Right lobe of liver (tissue), 4 donors: ENCODE results near the gene PLAC1.

Source experiments
- POLR2A ChIP-seq: fragments of 450-650 bp; IDR thresholded peaks from one replicate; pipeline ENCODE4 v1.6.1; 2017; ENCODE audit warnings: antibody characterized with exemption, mild to moderate bottlenecking
- TF ChIP-seq, protein P1 (sequence below), 4 donors: fragments of 200-600 bp in 3 of 4; fragments of 450-650 bp in 1 of 4; IDR thresholded peaks; one replicate each; pipeline versions ENCODE4 v1.5.1 to v1.8.0; 2016 to 2022; ENCODE audit warnings: antibody characterized with exemption in 4 of 4, mild to moderate bottlenecking in 2 of 4
- donor health status: DM: no; HTN: no; CAD: no.
- donor health status: DM: no; HTN: no; CAD: no.
- donor health status: DM: no; HTN: yes; CAD: no.

DNA sequence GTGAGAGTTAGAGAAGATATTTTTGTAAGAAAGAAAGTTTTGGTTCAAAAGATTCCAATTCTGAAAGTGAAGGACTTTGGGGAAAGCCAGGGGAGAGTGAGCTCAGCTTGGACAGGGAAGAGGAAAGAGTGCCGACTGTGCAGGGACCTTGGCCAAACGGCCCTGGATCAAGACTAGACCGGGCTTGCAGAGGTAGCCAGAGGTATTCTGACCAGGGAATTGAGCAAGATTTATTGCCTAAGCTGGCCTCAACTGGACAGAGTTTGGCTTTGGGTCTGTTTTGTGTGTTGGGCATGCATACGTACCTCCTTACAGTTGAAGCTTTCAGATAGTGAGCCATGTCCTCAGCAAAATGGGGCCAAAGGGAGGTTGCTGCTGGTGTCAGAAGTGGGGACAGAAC, 11.6 kb downstream of the PLAC1 start:
- TF ChIP-seq, protein P1, sequence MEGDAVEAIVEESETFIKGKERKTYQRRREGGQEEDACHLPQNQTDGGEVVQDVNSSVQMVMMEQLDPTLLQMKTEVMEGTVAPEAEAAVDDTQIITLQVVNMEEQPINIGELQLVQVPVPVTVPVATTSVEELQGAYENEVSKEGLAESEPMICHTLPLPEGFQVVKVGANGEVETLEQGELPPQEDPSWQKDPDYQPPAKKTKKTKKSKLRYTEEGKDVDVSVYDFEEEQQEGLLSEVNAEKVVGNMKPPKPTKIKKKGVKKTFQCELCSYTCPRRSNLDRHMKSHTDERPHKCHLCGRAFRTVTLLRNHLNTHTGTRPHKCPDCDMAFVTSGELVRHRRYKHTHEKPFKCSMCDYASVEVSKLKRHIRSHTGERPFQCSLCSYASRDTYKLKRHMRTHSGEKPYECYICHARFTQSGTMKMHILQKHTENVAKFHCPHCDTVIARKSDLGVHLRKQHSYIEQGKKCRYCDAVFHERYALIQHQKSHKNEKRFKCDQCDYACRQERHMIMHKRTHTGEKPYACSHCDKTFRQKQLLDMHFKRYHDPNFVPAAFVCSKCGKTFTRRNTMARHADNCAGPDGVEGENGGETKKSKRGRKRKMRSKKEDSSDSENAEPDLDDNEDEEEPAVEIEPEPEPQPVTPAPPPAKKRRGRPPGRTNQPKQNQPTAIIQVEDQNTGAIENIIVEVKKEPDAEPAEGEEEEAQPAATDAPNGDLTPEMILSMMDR (IDR thresholded peaks at IDR 0.05), result no peak
- TF ChIP-seq POLR2A, result no peak
